GM18498 (cell line): ENCODE data around the gene SLC22A6.
"Not testable (repeated sequence)": the region's sequence is repeated elsewhere in the genome, so short reads cannot be mapped to it uniquely, and the experiment has no call there.

Experiments used
- ATAC-seq: cut with Tn5 transposase; IDR thresholded peaks from one replicate; pipeline ENCODE4 v1.9.1; 2021; ENCODE audit warnings: mild to moderate bottlenecking, moderate library complexity; ENCODE audit not compliant: unreplicated experiment

Gene SLC22A6

GRCh38 chr11:62988276-62988675, 3.5 kb upstream of the SLC22A6 start:
- ATAC-seq = no peak

- ATAC-seq = no peak
These were observed 429 bp upstream of the SLC22A6 start for GRCh38 chr11:62985041-62985750.

- ATAC-seq = no peak
These were observed 1.1 kb downstream of the SLC22A6 start for GRCh38 chr11:62983536-62984199.

- no peak for ATAC-seq
These were observed 3.0 kb downstream of the SLC22A6 start for GRCh38 chr11:62981743-62982142.

GRCh38 chr11:62980133-62980760, 4.5 kb downstream of the SLC22A6 start:
- ATAC-seq = no peak

GRCh38 chr11:62976109-62976508, 8.7 kb downstream of the SLC22A6 start:
- no peak for ATAC-seq

GRCh38 chr11:62974848-62975522, 9.8 kb downstream of the SLC22A6 start:
- no peak for ATAC-seq

- no peak for ATAC-seq
These were observed 19.2 kb downstream of the SLC22A6 start for GRCh38 chr11:62965574-62965973.

GRCh38 chr11:62962391-62962790, 22.4 kb downstream of the SLC22A6 start:
- no peak for ATAC-seq

- no peak for ATAC-seq
These were observed 23.7 kb downstream of the SLC22A6 start for GRCh38 chr11:62961017-62961570.

GRCh38 chr11:62959422-62959980, 25.3 kb downstream of the SLC22A6 start:
- no peak for ATAC-seq

- no peak for ATAC-seq
These were observed 26.0 kb downstream of the SLC22A6 start for GRCh38 chr11:62958547-62959421.

- ATAC-seq = no peak
These were observed 27.6 kb downstream of the SLC22A6 start for GRCh38 chr11:62957147-62957546.

- no peak for ATAC-seq
These were observed 30.3 kb downstream of the SLC22A6 start for GRCh38 chr11:62954478-62954877.

GRCh38 chr11:62953811-62954210, 31.0 kb downstream of the SLC22A6 start:
- ATAC-seq = no peak

GRCh38 chr11:62948765-62949320, 35.9 kb downstream of the SLC22A6 start:
- no peak for ATAC-seq

GRCh38 chr11:62945538-62945937, 39.2 kb downstream of the SLC22A6 start:
- ATAC-seq = not testable (repeated sequence)

- not testable (repeated sequence) for ATAC-seq
These were observed 47.2 kb downstream of the SLC22A6 start for GRCh38 chr11:62937528-62937927.

- ATAC-seq = no peak
These were observed 50.3 kb downstream of the SLC22A6 start for GRCh38 chr11:62934496-62934785.
